NCI-H748 (cell line): ENCODE measurements around the gene COPRS.

Experiments used
- DNase-seq: peaks from one replicate; lab custom pipeline; 2025; ENCODE audit not compliant: unreplicated experiment; lab: John Stamatoyannopoulos, UW

The COPRS gene

DNA sequence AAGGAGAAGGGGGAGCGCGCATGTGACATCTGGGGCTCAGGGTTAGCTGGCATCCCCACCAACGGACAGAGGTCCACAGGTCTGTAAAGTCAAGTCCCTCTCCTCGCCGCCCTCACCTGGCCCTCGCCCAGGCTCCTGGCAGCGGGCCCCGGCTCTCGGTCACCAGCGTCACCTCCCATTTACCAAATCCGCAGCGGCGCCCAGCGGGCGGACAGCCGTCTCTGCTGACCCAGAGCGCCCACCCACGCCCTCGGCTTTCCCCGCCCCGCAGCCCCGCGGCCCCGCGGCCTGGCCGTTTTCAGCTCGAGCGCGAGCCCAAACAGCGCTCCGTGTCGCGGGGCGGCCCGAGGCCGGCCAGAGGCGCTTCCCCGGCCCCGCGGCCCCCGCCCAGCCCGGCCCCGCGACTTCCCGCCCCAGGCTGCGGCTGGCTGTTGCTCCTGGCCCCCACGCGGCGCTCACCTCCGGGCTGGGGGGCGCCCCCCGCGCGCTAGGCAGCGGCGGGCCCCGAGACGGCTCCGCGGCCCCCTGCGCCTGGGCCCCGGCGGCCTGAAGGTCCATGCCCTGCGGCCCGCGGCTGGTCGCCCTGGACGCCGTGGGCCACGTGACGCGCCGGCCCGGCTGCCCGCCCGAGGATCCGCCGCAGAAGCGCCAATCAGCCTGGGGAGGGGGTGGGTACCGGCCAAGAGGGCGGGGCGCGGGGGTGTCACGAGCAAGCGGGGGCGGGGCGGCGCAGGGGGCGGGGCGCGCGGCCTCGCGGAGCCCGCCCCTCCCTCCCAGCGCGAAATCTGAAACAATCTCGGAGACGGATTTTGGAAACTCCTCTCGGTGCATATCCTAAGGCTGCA is at the start of gene COPRS:
COPRS (minus strand) TSS at position 603 of the 845 bp plus-strand sequence; CDS start at position 558, 45 bp downstream.
- peak; percentile 88 for DNase-seq

- DNase-seq = no peak
Measured at GRCh38 chr17:31908386-31908785, 49.3 kb upstream of the COPRS start.

- peak; percentile 24 for DNase-seq
Measured at GRCh38 chr17:31907342-31907962, 48.4 kb upstream of the COPRS start.

GRCh38 chr17:31903401-31903800 is 44.4 kb upstream of the COPRS start:
- no peak for DNase-seq

GRCh38 chr17:31902693-31903092 is 43.6 kb upstream of the COPRS start:
- no peak for DNase-seq

DNA sequence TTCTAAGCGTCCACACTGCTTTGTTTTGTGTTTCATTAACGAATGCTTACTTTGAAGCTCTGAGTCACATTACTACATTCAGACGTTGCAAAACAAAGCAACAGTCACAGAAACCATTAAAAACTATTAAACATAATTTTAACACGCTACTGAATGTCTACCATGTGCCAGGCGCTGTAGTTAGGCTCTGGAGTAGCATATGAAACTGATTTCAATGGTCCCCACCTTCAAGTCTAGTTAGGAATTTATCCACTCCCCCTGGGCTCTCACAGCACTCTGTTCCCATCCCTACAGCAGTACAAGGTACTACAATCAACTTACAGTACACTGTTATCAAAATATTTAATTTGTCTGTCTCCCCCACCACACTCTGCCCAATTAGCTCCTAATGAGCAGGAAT is 41.8 kb upstream of the COPRS start:
- no peak for DNase-seq

- no peak for DNase-seq
Measured at GRCh38 chr17:31888124-31888523, 29.1 kb upstream of the COPRS start.

GRCh38 chr17:31882571-31882970 is 23.5 kb upstream of the COPRS start:
- DNase-seq = no peak

DNA sequence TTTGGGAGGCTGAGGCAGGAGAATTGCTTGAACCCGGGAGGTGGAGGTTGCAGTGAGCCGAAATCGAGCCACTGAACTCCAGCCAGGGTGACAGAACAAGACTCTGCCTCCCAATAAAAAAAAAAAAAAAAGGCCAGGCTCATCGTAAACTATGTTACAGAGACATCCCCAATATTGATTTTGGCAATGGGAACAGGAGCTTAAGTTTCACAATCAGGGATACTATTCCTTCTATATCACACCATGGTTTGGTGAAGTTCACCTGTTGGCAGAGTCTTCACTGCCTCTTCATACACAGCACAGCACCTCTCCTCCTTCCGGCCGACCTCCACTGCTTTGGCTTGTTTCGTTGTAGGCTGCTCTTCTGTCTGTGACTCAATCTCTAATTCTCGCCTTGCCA is 21.3 kb upstream of the COPRS start:
- DNase-seq = no peak

DNA sequence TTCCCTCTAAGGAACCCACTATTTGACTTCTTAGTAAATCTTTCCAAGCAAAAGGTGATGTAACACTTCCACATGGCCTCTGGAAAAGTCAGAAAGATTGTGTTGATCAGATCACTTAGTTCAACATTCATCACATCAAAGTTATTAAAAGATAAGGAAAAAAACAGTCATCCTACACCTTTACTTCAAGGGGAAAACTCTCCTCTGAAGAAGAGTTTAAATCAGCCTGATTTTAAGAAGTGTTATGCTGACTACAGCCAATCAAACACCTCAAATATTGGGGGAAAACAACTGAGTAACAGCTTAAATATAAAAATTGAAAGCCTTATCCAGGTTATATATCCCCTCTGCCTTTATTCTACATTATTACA is 19.6 kb upstream of the COPRS start:
- no peak for DNase-seq

DNA sequence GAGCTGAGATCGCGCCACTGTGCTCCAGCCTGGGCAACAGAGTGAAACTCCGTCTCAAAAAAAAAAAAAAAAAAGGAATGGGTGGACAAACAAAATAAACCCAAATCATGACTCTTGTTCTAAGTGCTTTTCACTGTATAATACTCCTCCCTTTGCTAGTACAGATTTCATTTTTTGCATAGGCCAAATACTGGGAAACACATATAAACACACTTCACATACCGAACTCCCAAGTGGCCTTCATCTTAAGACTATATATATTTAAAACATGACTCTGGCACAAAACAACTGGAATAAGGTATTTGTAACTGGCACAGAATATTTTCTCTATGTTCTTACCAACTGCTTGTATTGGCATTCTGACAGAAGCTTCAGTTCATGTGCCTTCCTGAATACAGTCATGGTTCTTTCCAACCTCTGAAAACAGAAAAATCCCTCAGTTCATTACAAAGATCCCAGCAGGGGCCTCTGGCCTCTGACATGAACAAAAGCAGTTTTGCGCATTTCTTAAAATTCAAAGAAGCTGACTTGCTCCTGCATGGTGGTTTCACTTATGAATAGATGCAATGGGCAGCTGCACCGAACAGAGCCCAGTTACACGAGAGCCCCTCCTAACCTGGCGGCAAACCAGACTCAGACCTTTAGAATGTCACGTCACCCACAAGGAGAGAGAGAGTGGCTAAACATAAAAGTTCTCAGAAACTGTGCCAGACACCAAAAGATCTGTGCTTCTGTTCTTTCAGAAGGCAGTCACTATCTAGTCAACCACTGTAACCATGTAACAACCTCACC is 19.1 kb upstream of the COPRS start:
- DNase-seq = no peak

GRCh38 chr17:31877341-31877740 is 18.3 kb upstream of the COPRS start:
- DNase-seq = no peak

GRCh38 chr17:31875081-31875480 is 16.0 kb upstream of the COPRS start:
- no peak for DNase-seq

- DNase-seq = no peak
Measured at GRCh38 chr17:31869797-31870568, 10.9 kb upstream of the COPRS start.

GRCh38 chr17:31869031-31869430 is 10.0 kb upstream of the COPRS start:
- no peak for DNase-seq

- DNase-seq = peak; percentile 28
Measured at GRCh38 chr17:31859487-31860008, 504 bp upstream of the COPRS start.

DNA sequence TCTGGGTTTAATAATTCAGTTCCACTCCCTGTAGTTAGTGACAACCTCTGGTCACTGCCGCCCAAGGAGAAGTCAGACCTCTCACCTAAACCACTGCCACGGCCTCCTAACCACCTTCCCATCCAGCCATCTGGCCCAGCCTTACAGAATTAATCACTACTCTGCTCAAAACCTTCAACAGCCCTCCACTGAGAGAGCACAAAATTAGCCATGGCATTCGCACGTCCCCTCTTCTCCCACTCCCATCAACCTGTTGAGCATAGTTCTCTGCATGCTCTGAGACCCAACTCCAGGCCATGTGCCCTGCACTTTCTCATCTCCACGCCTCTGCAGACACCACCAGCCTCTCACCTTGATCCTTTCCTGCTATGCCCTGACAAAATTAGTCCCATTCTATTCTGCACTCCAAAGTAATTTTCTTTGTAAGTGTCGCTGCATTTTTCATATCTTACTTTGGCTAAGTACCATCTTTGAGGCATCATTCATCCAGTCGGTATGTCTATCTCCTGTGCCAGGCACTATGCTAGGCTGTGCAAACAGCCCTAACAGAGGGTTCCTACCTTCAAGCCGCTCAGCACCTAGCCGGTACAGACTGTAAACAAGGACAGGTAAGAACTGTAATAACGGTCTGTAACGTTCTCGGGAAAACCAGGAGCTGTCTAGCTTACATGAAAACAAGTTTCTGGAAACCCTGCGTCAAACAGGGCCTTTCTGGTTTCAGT is 963 bp downstream of the COPRS start:
- DNase-seq = peak; percentile 64

GRCh38 chr17:31856750-31857149 is 2.3 kb downstream of the COPRS start:
- DNase-seq = no peak

- DNase-seq = no peak
Measured at GRCh38 chr17:31854672-31855071, 4.4 kb downstream of the COPRS start.

DNA sequence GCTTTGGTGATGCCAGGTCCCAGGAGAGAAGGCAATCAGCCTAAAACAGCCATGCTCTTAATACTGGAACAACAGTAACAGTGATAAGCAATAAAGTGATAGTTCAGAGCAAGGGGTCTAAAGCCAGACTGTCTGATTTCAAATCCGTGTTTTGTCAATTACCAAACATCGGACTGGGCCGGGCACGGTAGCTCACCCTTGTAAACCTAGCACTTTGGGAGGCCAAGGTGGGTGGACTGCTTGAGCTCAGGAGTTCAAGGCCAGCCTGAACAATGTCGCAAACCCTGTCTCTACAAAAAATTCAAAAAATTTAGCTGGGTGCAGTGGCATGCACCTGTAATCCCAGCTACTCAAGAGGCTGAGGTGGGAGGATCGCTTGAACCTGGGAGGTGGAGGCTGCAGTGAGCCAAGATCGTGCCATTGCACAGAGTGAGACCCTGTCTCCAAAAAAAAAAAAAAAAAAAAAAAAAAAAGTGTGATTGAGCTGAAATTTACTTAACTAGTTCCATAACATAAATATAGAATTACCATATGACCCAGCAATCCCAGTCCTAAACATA is 5.1 kb downstream of the COPRS start:
- no peak for DNase-seq
